HG02642 (cell line): ENCODE data around the gene GINS1.

Experiments used
- ATAC-seq: cut with Tn5 transposase; IDR thresholded peaks from one replicate; pipeline ENCODE4 v1.9.1; 2021; ENCODE audit warnings: mild to moderate bottlenecking; ENCODE audit not compliant: unreplicated experiment, poor library complexity

The GINS1 gene

DNA sequence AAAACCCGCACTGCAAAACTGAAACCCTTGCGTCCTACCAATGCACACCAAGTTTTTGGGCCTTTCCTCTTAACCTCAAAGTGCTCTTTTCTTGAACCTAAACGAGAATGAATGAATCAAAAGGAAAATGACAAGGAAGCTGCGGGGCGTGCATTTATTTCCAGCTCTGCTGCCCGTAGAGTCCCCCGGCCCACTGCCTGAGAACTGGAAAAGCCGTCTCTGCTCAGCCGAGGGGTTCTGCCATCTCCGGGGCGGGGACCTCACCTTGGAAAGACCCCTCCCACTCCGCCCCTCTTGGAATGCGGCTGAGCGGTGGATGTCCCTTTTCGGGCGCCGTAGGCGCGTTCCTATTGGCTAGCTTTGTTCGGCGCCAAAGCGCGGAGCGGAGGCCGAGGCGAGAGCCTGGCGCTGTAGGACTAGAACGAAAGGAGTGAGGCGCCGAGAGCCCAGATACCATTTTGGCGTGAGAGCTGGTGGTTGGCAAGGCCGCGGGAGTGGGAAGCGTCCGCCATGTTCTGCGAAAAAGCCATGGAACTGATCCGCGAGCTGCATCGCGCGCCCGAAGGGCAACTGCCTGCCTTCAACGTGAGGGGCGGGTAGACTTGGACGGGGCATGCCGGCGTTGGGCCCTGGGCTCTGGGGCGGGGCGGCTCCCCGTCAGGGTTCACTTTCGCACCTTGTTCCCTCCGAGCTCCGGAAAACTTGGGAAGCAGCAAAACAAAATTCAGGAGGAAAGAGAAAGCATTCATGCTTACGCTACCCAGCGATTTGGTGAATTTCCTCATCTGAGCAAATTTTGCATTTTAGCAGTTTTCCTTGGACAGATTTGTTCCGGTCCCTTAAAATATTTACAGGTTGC lies at the start of gene GINS1:
GINS1 (plus strand) TSS at position 363 of the 859 bp plus-strand sequence; CDS start at position 511, 148 bp downstream.
- peak; percentile 95 for ATAC-seq

- no peak for ATAC-seq
Measured at GRCh38 chr20:25360631-25361286, 46.7 kb upstream of the GINS1 start.

DNA sequence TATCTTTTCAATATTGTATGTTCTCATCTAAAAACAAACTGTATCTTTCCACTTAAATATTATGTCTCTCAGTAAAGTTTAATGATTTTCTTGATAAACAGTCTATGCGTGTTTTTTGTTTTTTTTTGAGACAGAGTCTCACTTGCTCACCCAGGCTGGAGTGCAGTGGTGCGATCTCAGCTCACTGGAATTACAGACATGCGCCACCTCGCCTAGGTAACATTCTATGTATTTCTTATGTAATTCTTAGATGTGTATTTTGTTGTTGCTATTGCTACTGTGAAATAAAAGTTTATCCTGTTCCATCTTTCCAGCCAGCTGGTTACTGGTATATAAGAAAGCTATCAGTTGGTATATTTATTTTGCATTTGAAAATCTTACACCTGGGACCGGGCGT lies 46.2 kb upstream of the GINS1 start:
- no peak for ATAC-seq

GRCh38 chr20:25364180-25364788 lies 43.2 kb upstream of the GINS1 start:
- no peak for ATAC-seq

GRCh38 chr20:25364879-25365699 lies 42.4 kb upstream of the GINS1 start:
- ATAC-seq = no peak

DNA sequence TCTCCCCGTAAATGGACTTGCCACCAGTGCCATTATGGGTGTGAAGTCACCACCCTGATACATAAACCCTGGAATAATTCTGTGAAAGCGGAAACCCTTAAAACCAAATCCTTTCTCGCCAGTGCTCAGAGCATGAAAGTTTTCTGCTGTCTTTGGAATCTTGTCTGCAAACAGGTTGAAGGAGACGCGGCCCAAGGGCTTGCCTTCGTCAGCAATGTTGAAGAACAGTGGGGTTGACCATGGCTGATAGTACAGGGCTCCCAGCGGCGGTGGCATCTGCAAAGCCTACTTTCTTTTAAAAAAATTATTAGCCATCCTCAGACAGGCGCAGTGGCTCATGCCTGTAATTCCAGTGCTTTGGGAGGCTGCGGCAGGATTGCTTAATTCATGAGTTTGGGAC lies 38.9 kb upstream of the GINS1 start:
- no peak for ATAC-seq

DNA sequence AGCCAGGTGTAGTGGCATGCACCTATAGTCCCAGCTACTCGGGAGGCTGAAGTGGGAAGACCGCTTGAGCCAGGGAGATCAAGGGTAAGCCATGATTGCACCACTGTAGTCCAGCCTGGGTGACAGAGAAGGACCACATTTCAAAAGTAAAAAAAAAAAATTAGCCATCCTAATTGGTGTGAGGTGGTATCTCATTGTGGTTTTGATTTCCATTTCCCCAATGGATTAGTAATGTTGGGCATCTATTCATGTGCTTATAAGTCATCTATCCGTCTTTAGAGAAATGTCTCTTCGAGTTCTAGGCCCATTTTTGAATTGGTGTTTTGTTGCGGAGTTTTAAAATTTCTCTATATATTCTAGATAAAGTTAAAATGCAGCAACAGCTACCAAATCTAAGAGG lies 38.5 kb upstream of the GINS1 start:
- no peak for ATAC-seq

DNA sequence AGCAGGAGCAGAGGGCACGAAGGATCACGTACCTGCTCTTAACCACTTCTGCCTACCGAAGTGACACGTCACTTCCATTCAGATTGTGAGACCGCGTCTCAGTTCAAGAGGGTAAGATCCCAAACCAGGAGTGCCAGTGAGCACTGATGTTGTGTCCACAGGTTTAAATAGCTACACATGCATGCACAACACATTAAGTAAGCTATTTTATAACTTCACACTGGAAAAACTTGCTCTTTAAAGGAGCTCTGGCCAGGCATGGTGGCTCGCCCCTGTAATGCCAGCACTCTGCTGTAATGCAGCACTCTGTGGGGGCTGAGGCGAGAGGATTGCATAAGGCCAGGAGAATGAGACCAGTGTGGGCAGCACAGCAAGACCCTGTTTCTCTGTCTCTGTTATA lies 37.9 kb upstream of the GINS1 start:
- no peak for ATAC-seq

DNA sequence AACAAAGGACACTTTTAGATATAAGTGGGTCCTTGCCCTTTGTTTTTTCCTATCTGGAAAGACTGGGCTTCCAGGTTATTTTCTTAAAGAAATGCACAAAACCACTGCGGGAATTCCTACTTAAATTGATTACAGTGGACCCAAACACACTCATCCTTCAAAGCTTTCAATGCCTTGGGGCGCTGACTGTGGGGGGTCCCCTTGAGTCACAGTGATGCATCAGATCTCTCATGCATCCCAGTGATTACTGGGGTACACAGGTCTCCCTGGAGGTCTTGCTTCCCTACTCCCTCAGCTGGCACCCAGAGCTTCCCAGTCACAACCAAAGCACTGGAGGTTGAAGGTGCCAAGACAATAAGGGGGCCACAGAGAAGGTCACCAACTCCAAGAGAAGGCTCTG lies 37.5 kb upstream of the GINS1 start:
- ATAC-seq = no peak

- no peak for ATAC-seq
Measured at GRCh38 chr20:25372584-25373336, 34.7 kb upstream of the GINS1 start.

DNA sequence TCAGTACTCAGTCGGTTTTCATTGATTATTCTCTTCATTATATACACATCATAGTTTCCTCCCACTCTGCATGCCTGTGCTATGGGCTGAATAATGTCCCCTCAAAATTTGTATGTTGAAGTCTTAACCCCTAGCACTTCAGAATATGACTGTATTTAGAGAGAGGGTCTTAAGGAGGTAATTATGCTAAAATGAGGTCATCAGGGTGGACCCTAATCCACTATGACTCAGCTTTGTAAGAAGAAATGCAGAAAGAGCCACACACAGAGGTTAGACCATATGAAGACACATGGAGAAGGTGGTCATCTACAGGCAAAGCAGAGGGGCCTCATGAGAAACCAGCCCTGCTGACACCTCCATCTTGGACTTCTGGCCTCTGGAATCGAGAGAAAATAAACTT lies 32.6 kb upstream of the GINS1 start:
- ATAC-seq = no peak

DNA sequence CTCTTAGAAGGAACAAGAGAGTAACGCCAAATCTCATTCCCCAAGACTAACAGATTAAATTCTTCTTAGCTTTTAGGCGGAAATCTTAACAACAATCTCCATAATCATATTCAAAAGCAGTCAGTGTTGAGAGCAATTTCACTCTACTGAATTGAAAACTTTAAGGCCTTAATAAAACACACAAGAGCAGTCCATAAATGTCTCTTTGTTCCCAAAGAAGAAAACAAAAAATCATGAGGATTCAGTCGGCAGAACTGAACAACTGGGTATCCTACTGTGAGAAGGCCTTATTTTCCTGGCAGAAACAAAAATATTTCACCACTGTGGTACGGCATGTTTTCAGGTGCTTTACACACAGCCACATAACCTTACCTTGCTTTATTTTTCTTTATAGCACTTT lies 31.2 kb upstream of the GINS1 start:
- ATAC-seq = no peak

DNA sequence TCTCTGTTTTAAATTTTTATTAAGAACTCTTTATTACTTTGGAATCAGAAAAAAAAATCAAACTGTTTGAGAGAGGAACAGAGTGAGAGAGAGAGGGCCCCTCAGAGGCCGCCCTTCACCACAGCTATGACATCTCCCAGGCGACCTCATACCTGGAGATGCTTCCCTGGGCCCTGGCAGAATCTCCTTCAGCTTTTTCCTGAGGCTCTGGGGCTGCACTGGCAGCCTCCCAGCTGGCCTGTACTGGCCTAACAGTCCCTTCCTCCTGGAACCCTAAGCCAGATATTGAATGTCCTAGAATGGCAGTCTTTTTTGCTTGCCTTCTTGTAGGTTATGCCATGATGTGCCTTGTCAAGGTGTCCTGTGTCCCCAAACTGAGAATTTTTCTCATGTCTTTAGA lies 30.6 kb upstream of the GINS1 start:
- ATAC-seq = no peak

GRCh38 chr20:25378189-25378883 lies 29.1 kb upstream of the GINS1 start:
- ATAC-seq = no peak

DNA sequence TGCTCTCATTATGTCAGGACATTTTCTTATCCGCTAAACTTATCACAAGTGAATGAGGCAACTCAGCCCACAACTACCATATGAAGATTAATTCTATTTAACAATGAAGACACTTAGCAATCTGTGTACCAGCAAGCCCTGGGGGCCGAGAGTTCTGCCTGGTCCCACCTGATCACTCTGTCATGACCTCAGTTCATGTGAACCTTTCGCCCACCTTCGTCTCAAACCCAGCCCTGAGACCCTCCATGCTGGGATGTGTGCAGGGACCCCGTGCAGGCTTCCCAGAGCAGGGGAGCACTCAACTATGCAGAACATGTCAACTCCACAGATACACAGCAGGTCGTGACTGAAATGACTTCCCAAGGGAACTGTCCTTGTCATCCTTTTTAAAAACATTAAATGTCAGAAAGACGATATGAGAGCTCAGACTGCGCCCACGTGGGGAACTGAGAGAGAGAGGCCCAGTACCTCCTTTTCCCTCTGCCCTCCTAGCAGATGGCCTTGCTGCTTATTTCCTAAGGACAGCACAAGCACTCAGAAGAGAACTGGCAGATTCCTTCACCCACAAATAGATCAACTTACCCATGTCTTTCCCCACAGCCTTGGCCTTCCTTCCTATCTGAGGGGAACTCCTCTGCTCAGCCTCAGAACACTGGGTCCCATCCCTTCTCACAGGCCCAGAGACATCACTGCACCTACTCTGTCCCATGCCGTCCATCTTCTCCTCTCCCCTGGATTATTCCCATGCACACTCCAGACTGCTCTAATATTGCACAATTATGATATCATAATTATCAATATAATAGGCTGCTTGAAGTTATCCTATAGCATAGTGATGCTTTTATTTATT lies 28.4 kb upstream of the GINS1 start:
- no peak for ATAC-seq

DNA sequence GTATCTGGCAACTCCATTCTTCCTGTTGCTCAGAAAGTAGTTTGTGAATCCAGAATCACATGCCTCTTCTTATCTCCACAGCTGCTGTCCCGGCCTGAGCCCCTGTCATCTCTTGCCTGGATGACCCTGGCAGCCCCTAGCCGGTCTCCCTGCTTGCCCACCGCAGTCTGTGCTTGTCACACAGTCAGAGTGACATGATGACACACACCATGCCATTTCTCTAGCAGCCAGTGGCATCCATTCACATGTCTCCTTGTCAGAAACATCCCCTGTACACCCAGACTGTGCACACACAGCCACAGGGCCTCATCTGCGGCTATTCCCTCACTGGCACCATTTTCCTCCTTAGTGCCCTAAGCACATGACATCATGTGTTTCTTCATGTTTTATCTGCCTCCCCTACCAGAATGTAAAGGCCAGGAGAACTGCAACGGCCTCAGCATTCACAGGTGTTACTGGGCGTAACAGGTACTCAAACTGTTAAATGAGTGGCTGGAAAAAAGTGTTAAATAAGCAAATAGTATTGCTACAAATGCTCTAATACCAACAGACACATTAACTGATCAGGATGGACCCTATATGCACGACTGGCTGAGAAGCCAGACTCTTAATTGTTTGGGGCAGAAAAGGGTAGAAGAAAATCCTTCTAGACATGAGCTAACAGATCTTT lies 26.4 kb upstream of the GINS1 start:
- no peak for ATAC-seq

- no peak for ATAC-seq
Measured at GRCh38 chr20:25382704-25383370, 24.6 kb upstream of the GINS1 start.
